ENCODE measurements around the gene LAMTOR4.

The LAMTOR4 gene

DNA sequence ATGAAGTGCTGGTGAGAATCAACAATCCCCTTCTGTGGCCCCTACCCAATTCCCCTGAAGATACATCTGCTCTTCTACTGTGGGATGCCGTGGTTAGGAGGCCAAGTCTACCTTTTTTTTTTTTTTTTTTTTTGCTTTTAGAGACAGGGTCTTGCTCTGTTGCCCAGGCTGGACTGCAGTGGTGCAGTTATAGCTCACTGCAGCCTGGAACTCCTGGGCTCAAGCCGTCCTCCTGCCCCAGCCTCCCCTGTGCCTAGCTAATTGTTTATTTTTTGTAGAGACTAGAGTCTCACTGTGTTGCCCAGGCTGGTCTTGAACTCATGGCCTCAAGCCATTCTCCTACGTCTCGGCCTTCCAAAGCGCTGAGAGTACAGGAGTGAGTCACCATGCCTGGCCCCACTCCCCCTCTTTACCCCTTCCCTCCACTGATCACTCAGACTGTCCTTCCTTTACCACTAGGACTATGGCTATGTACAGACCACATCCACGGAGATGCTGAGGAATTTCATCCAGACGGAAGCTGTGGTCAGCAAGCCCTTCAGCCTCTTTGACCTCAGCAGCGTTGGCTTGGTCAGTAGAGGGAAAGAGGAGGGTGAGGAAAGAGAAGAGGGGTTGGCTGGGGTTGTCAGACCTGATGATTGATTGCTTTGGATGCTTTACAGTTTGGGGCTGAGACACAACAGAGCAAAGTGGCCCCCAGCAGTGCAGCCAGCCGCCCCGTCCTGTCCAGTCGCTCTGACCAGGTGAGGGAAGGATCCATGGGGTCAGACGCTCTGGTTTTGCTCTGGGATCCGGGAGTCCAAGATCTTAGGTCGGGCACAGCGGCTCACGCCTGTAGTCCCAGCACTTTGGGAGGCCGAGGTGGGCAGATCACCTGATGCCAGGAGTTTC is 45.5 kb upstream of the LAMTOR4 start:
- TF ChIP-seq CTCF (IDR thresholded peaks at IDR 0.05), result no peak
- Histone ChIP-seq H3K4me3 (ENCODE audit: low read depth, low read length) (no peak overlapping the region), H3K27ac (no peak overlapping the region), H3K4me1 (peaks cover 5% of the 10 kb centered on the region), H3K27me3 (ENCODE audit: control insufficient read depth, insufficient read depth, low read length) (no peaks in the 10 kb centered on the region), H2AFZ (no peak overlapping the region), H3K79me2 (peaks cover 2% of the 10 kb centered on the region), H3K9ac (no peak overlapping the region), H3K4me2 (ENCODE audit: low read length) (no peak overlapping the region), H3K9me3 (ENCODE audit: control insufficient read depth, low read length) (no peaks in the 10 kb centered on the region), H3K36me3 (ENCODE audit: control insufficient read depth, insufficient read depth, low read length) (no peaks in the 10 kb centered on the region)

- Histone ChIP-seq H3K79me2 (no peaks in the 10 kb centered on the region), H3K9me3 (ENCODE audit: control insufficient read depth, low read length) (no peaks in the 10 kb centered on the region), H3K27me3 (ENCODE audit: control insufficient read depth, insufficient read depth, low read length) (no peaks in the 10 kb centered on the region), H3K27ac (no peak overlapping the region), H3K9ac (no peak overlapping the region), H2AFZ (no peak overlapping the region), H3K4me2 (ENCODE audit: low read length) (no peak overlapping the region), H3K4me3 (ENCODE audit: low read depth, low read length) (no peak overlapping the region), H3K36me3 (ENCODE audit: control insufficient read depth, insufficient read depth, low read length) (no peaks in the 10 kb centered on the region), H3K4me1 (no peaks in the 10 kb centered on the region)
- no peak for TF ChIP-seq CTCF (IDR thresholded peaks at IDR 0.05)
Measured at GRCh38 chr7:100105534-100105933, 43.2 kb upstream of the LAMTOR4 start.

GRCh38 chr7:100106633-100107032 is 42.1 kb upstream of the LAMTOR4 start:
- no peak for TF ChIP-seq CTCF (IDR thresholded peaks at IDR 0.05)
- Histone ChIP-seq H3K9me3 (ENCODE audit: control insufficient read depth, low read length) (no peaks in the 10 kb centered on the region), H3K27ac (no peak overlapping the region), H3K27me3 (ENCODE audit: control insufficient read depth, insufficient read depth, low read length) (no peaks in the 10 kb centered on the region), H3K4me2 (ENCODE audit: low read length) (no peak overlapping the region), H3K79me2 (no peaks in the 10 kb centered on the region), H3K4me1 (no peaks in the 10 kb centered on the region), H2AFZ (no peak overlapping the region), H3K4me3 (ENCODE audit: low read depth, low read length) (no peak overlapping the region), H3K9ac (no peak overlapping the region), H3K36me3 (ENCODE audit: control insufficient read depth, insufficient read depth, low read length) (no peaks in the 10 kb centered on the region)

GRCh38 chr7:100107125-100107737 is 41.5 kb upstream of the LAMTOR4 start:
- Histone ChIP-seq H3K27ac (no peak overlapping the region), H3K36me3 (ENCODE audit: control insufficient read depth, insufficient read depth, low read length) (no peaks in the 10 kb centered on the region), H3K79me2 (no peaks in the 10 kb centered on the region), H3K4me3 (ENCODE audit: low read depth, low read length) (no peak overlapping the region), H3K4me2 (ENCODE audit: low read length) (no peak overlapping the region), H3K9me3 (ENCODE audit: control insufficient read depth, low read length) (no peaks in the 10 kb centered on the region), H2AFZ (no peak overlapping the region), H3K9ac (no peak overlapping the region), H3K27me3 (ENCODE audit: control insufficient read depth, insufficient read depth, low read length) (no peaks in the 10 kb centered on the region), H3K4me1 (no peaks in the 10 kb centered on the region)
- TF ChIP-seq CTCF (IDR thresholded peaks at IDR 0.05), result no peak
